Stimulated activated CD8-positive, alpha-beta memory T cell treated with anti-CD3 and anti-CD28 coated beads, Interleukin-12 subunit alpha, Interleukin-12 subunit beta, amount 100 ng/mL, for 4 hours (primary cell): ENCODE measurements around the gene RGS8.

ENCODE experiments used
- DNase-seq: peaks from one replicate; pipeline ENCODE4 v3.0.0-alpha.2; 2020; ENCODE audit warnings: low read depth

Gene RGS8

GRCh38 chr1:182671750-182672486 is 12.5 kb downstream of the RGS8 start:
- no peak for DNase-seq

- no peak for DNase-seq
Measured at GRCh38 chr1:182670032-182670749, 14.2 kb downstream of the RGS8 start.

DNA sequence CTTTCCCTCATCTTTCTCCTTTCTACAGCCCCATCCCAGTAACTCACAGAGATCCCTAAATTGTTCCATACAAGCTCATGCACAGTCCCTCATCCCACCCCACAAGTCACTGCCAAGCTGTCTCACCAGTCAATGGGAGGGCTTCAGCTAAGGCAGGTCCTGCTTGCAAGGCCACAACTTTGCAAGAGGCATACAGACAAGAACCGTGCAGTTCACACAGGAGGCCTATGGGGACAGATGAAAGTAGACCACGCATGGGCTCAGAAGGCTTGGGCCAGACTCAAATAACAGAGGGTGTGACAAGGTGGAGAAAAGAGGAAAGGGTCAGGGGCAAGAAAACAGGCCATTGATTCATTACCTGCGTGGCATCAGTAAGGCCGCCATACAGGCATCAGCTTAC is 15.1 kb downstream of the RGS8 start:
- no peak for DNase-seq

DNA sequence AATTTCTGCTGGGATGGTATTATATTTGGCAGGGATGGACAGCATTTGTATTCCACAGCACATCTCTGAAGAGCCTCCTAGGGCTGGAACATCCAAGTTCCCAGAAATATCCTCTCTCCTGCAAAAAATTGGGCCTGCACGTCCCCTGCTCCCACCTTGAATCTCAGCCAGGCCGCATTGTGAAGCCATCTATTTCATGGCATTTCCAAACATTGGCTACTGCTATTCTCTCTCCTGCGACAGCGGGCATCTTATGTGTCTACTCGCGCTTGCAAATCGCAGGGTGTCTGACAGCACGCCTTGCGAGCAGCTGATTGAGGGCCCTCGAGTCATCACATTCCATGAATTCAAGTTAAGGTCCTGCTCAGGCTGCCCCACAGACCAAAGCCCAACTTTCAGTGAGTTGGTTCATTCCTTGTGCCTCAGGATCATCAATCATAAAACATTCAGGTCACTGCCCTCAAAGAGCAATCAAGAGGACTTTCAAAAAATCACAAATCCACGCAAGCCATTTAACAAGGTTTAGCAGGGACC is 15.8 kb downstream of the RGS8 start:
- no peak for DNase-seq

DNA sequence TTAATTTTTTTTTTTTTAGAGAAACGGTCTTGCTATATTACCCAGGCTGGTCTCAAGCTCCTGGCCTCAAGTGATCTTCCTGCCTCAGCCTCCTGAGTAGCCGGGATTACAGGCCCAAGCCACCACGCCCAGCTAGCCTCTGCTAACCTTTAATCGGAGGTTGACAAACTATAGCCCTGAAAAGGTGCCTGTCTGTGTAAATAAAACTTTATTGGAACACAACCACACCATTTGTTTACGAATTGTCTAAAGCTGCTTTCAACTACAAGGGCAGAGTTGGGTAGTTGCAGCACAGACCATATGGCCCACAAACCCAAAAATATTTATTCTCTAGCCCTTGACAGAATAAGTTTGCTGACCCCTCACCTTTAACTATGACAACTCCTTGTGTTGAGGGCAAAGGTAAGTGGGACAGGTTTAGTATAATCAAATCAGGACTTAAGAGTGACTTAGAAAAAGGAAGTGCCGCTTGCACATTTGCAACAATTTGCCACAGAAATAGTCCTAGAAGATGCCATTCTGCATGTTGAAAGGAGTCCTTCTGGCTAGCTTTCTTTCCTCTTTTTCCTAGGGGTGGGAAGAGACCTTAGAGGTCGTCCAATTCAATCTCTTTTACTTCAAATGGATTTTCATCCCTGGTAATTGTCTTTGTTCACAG is 16.4 kb downstream of the RGS8 start:
- no peak for DNase-seq

- DNase-seq: no peak
Measured at GRCh38 chr1:182666706-182667105, 17.7 kb downstream of the RGS8 start.

GRCh38 chr1:182664296-182664695 is 20.1 kb downstream of the RGS8 start:
- DNase-seq: no peak

- no peak for DNase-seq
Measured at GRCh38 chr1:182662956-182663355, 21.4 kb downstream of the RGS8 start.

DNA sequence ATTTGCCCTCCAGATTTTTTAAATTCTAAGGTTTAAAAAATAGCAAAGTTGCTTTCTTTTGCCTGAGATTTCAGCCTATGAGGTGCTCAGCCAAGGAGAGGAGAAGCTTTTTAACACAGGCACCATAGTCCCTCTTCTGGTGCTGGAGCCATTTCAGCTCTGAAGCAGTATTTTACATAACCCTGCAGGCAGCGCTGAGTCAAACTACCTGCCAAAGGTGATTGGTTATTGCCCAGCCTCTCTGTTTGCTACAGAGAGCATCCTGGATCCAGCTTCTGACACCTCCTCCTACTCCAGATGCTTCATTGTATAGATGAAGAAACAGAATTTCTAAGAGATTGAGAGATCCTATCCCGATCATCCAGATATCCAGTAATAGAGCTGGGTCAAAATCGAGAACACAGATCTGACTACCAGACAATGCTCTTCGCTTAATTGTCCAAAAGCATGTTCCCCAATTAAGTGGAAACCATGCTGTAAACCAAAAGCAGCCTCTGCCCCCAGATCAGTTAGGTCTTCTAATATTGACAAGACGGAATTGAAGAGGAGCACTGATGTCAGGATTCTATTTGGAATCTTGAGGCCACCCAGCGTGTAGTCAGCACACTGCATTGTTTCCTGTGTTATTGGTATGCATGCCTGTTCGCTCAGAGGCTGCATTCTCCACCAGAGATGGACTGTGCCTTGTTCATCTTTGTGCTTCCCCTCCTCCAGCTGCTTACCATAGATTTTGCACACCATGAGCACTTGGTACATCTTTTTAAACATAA is 22.1 kb downstream of the RGS8 start:
- no peak for DNase-seq

GRCh38 chr1:182658055-182658454 is 26.3 kb downstream of the RGS8 start:
- DNase-seq: no peak

DNA sequence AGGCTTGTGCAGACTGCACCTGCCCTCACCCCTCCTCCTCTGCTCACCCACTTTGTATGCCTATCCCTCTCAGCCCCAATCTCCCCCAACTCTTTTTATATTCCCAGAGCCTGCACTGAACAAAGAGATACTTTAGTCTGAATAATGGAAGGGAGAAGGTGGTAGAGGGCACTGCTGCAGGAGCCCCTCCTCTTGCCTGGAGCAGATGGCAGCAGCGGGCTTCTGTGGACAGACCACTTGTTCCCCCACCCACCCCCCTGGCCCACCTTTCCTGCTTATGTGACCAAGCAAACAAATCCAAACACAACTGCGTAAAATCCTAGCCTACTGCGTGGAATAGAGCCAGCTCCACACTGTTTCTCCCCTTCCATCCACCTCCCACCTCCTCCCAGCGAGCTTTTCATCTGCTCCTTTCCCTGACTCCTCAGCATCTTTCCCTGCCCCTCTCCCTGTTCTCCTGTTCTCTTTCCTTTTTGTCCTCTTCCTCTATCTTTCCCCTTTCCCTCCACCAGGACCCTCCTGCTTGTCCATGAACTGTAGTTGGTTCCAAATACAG is 27.5 kb downstream of the RGS8 start:
- DNase-seq: no peak

- DNase-seq: no peak
Measured at GRCh38 chr1:182653986-182654385, 30.4 kb downstream of the RGS8 start.

GRCh38 chr1:182652933-182653332 is 31.5 kb downstream of the RGS8 start:
- DNase-seq: no peak

DNA sequence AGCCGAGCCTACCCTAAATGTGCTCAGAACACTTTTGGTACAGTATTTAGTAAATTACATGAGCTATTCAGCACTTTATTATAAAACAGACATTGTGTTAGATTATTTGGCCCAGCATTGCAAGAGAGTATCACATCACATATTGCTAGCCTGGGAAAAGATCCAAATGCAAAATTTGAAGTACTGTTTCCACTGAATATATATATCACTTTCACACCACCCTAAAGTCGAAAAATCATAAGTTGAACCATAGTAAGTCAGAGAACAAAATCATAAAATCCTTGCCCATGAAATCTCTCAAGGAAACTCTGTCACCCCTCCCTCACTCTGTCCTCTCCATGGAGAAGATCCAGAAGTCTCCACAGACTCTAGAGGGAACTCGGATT is 33.1 kb downstream of the RGS8 start:
- no peak for DNase-seq

DNA sequence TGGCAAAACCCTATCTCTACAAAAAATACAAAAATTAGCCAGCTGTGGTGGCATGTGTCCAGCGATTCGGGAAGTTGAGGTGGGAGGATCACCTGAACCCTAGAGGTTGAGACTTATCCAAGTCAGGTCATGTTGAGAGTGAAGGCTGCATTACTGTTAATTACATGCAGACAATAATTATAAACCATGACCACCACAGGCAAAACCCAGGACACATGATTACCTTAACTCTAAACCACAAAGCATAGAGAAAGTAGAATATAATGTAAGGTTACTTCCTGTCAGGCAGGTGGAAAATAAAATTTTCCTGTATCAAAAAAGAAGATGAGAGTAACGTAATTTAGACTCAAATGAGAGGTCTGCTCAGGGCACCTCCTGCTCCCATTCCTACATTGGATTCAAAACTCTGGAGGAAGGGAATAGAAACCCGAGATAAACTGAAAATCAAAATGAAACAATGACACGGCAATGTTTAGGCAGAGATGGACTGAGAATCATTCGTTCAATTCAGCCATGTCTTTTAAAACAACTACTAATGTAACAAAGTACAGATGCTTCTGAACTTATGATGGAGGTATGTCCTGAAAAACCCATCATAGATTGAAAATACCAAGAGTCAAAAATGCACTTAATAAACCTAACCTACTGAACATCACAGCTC is 33.6 kb downstream of the RGS8 start:
- no peak for DNase-seq

DNA sequence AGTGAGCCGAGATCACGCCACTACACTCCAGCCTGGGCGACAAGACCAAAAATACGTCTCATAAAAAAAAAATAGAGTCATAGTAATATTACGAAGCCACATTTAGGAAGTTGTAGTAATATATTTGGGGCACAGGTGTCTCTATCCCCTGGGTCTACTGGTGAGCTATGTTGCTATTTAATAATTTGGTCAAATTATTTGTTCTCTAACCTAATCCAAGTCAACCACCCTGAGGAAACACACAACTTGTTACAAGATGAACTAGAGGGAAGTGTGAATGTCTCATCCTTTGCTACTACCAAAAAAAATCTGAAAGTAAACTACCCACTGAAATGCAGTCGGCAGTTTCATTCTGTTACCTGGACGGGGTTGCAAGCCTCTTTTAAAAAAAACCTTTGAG is 35.3 kb downstream of the RGS8 start:
- no peak for DNase-seq

DNA sequence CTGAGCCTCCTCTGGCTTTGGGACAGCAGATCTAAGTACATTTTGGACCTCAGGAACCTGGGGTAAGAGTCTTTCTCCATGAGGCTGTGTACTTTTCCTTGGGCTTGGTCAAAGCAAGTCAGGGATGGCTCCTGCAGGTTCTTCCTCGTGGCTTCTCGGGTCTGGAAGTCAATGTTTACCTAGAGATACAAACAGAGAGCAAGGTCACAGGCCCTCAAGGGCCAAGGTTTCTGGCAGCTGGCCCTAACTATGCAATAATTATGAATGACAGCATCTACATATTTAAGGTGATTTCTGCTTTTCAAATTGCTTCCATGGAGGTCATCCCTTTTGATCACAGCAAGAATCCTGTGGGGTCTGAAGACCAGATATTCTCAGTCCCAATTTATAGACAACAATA is 37.6 kb downstream of the RGS8 start:
- DNase-seq: no peak

- no peak for DNase-seq
Measured at GRCh38 chr1:182644886-182645285, 39.5 kb downstream of the RGS8 start.

- DNase-seq: no peak
Measured at GRCh38 chr1:182643699-182644098, 40.7 kb downstream of the RGS8 start.

DNA sequence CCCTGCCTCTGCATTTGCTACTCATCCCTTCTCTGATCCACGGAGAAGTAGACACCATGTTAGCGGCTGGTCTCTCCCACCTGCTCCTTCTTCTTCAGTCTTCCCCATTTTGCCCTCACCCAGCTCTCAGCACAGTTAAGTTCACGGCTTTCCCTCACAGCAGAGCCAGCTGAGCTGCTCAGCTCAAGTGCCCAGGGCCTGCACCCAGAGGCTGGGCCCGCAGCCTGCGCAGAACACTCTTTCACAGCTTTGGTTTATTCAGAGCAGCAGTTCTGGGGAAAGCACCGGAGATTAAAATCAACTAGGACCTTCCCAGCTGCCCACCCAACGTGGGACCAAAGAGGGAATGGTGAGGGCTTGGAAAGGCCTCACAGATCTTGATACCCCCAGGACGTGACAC is 41.9 kb downstream of the RGS8 start:
- DNase-seq: no peak

GRCh38 chr1:182641561-182641960 is 42.8 kb downstream of the RGS8 start:
- no peak for DNase-seq
